Activated CD8-positive, alpha-beta memory T cell treated with anti-CD3 and anti-CD28 coated beads, Interleukin-2, amount 50 U/mL, for 4 hours (primary cell): Measurements from ENCODE around the gene PPFIA1.

Source experiments
- DNase-seq: peaks from one replicate; pipeline ENCODE4 v3.0.0-alpha.2; 2020

Gene PPFIA1

DNA sequence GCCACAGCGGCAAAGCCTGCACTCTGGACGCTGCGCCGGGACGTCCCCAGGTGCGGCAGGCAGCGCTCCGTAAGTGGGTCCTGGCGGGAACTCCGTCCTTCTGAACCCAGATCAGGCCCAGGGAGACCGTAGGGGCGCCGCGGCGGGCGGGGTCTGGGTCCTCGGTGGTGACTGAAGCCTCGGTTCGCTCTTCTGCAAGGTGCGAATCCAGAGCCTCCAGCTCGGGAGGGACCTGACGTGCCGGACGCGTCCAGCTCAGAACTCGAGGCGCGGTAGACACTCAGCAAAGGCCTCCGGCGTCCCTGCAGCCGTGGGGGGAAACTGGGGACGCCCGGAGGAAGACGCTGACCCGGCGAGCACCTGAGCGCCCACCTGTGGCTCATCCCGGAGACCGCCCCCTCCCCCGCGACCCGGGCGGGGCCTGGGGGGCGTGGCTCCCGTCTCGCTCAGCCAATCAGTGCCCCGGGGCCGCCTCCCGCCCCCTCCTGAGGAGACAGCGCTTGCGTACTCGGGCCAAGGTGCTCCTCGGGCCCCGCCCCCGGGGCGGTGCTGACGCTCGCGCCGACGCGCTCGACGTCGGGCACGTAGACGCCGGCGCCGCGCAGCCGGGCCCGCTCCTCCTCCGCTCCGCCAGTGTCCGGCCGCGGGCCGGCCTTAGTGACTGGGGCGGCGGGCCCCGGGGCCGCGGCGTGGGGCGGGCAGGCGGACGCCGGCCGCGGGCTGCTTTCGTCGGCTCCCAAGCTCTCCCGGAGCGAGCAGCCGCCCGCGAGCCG lies at the start of gene PPFIA1:
PPFIA1 (plus strand) TSS at position 587 of the 773 bp plus-strand sequence. CDS start 1,483 bp downstream, outside the sequence.
- DNase-seq, result peak; percentile 96

DNA sequence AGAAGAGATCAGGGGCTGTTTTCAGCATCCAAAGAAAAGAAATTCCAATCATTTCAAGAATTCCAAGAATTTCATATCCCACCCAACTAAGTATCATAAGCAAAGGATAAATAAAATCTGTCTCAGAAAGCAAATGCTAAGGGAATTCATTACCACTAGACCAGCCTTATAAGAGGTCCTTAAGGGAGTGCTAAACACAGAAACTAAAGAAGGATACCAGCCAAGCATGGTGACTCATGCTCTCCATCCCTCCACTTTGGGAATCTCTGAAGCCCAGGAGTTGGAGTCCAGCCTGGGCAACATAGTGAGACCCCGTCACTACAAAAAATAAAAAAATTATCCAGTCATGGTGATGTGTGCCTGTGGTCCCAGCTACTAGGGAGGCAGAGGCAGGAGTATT lies 49.6 kb upstream of the PPFIA1 start:
- DNase-seq, result no peak

DNA sequence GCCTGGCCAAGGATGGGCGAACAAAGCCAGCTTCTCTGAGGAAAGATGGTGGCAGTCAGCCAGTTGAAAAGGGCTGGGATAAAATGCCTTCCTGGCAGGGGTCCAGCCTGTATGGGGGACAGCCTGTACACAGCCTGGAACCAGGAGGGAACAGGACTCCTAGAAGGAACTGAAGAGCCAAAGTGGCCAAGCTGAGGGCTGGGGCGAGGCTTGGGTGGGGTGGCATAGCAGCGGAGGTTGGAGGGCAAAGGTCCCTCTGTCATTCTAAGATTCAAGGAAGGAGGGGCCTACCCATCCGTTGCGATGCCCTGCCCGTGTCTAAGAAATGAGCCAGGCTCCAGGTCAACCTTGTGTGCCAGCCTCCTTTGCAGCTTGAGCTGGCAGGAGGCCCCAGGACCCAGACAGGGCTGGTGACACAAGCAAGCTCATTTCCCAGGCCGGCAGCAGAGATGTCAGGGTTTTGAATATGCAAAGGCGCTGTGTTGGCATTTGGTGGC lies 44.8 kb upstream of the PPFIA1 start:
- no peak for DNase-seq

DNA sequence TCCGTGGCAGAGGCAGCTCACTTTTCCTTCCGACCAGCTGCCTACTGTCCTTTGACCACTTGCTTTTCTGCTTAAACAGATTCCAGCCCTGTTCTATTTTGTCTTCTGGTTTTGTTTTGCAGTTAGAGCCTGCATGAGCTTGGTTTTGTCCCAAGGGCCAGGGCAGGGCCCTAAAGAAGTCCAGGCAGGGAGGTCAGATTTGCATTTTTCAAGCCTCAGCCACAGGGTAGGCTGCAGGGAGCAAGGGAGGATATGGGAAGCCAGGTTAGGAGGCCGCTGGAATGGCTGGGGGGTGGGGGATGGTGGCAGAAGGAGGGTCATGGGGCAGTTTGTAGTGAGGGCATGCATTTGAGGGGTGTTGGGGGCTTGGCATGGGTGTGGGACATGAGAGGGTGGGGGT lies 44.3 kb upstream of the PPFIA1 start:
- no peak for DNase-seq

DNA sequence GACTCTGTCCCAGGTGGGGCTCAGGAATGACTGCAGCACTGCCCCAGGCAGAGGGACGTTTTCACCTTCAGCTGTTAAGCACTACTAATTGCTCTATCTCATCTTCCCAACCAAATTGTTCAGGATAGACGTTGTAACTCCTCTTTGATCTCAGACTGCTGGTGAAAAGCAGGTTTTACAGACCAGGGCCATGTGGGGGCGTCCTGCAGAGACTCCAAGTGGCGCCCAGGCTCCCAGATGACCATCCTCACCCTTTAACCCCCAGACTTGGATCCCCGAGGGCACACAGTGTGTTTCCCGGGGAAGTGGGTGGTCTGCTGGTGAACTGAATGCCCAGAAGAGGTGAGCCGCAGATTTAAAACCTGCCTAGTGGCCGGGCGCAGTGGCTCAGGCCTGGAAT lies 43.5 kb upstream of the PPFIA1 start:
- no peak for DNase-seq

DNA sequence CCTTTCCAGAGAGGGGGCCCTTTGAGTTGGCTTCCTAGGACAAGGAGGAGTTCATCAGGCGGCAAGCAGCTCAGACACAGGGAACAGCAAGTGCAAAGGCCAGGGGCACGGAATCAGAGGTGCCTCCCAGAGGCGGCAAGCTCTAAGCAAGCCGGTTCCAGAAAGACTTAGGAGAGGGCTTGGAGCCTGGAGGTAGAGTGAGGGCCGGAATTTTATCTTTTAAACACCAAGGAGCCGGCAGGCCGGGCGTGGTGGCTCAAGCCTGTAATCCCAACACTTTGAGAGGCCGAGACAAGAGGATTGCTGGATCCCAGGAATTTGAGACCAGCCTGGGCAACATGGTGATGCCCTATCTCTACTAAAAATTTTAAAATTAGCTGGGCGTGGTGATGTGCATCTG lies 40.8 kb upstream of the PPFIA1 start:
- DNase-seq, result no peak

DNA sequence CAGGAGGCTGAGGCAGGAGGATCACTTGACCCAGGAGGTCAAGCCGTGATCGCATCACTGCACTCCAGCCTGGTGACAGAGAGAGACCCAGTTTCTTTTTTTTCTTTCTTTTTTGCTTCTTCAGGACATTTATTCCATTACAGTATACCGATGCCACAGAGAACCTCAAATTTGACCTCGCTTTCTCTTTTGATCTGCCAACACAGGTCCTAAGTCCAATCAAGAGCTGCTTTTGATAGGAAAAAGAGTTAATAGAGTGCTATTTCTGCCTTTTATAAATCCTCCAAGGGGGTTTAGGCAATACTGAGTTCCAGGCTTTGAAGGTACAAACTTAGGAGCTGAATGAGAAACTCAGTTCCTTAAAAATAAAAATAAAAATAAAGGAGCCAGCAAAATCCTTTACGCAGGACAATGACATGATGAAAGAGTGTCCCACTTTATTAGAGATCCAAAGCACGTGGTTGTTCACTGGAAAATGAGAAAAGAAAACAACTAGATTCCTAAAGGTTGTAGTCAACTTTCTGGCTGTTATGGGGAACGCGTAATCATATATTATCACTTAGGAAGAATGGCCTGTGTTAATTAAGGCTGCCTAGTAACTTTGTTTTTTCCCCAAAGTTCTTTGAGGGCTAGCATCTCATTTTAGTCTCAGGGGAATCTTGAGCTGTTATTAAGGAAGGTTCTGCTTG lies 40.2 kb upstream of the PPFIA1 start:
- DNase-seq, result no peak

DNA sequence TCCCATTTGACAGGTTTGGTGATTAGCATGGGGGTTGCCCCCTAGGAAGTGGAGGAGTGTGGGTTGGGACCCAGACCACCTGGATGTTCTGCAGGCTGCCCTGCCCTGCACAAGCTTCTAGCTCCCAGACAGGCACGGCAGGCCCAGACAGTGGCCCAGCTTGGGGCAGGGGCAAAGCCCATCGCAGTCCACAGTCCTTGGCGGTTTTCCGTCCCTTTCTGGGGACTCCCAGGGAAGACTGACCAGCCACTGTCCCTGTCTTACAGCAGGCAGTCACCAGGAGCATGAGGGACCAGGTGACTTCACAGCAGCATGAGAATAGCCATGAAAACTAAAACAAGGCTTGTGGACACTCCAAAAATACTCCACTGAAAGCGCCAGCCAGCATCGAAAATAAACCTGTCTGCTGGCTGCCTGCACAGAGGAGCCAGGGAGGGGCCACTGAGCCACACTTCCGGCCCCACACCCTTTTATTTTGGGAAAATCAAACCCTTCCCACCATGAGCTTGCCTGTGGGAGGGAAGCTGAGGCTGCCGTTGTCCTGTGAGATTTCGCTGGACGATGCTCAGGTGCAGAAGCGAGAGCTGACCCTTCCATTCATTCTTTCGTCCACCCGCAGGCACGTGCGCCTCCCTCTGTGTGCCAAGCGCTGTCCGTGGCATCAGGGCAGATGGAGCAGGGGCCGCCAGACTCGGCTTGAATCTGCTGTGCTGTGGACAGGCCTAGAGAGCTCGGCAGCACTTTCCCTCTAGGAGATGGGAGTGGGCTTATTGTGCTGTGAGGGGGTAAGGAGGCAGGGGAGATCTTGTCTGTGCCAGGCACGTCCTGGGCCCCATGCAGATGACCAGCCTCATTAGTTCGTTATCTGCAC lies 39.4 kb upstream of the PPFIA1 start:
- no peak for DNase-seq

DNA sequence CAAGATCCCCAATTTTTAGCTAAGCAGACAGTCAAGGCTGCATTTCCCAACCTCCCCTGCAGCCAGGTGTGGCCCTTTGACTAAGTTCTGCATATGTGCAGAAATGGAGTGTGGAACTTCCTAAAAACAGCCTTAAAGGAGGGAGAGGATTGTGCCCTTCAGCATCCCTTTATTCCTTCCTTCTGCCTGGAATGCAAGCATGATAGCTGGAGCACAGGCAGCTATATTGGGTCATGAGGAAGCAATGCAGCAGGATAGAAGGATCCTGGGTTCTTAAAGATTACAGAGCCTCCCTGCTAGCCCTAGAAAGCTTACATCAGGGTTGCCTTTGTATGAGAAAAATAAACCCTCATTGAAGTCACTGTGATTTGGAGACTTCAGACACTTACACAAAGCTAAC lies 37.5 kb upstream of the PPFIA1 start:
- no peak for DNase-seq

DNA sequence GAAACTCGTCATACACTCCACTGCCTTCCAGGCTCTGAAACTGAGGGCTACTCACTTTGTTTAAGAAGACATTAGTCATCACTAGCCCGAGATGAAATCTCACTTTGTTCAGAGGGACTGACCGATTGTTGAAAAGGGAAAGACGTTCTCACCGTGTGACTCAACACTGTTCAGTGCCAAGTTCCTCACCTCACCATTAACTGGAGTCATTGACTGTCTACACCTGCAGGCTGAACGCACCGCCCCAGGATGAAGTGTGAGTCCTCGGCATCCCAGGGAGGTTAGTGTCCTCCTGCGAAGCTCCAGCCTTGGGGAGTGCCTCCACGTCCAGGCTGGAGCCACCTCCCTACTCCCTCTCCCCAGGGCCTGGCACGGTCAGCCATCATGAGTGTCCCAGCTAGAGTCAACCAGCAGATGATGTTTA lies 37.0 kb upstream of the PPFIA1 start:
- DNase-seq, result no peak

DNA sequence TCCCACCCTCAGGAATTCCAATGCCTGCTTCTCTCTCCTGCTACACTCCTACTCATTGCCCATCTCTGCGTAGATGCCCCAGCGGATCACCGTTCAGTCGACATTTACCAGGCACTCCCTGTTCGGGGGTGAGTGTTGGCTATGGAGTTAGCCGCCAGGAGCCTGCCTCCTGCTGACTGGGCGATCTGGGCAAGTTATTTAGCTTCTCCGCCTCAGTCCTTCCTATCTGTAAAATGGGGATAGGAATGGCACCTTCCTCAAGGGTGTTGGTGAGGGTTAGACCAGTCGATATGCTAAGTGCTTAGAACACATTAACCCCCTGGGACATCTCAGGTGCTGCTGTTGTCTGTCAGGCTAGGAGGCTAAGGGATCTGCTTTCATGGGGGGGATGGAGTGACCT lies 36.5 kb upstream of the PPFIA1 start:
- DNase-seq, result no peak

DNA sequence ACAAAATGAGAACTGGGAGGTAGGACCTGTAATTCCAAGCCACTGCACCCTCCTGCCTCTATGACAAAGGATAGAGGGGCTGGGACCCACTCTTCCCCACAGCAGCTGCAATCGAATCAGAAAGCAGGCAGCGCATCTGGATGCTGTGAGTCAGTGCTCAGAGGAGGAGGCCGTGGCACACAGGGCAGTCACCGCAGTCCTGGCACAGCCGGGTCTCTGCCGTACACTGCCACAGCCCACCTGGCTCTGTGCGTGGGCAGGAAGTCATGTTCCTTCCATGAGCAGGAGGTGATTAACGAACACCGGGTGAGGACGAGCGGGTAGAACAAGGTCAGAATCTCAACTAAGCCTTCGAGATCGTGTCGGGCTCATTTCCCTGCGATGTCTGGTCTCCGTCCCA lies 30.2 kb upstream of the PPFIA1 start:
- DNase-seq, result no peak

DNA sequence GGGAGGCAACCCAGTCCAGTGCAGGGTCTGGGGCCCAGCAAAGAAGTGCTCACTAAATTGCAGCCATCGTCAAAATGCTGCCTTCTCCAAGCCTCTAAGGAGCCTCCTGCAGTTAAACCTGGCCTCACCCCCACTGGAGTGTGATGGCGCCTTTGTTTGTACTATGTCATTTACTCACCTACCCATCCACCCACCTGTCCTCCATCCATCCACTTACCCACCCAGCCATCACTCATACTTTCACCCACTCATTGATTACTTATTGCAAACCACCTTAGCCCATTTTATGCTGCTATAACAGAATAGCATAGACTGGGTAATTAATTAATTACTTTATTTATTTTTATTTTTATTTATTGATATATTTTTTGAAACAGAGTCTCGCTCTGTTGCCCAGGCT lies 28.8 kb upstream of the PPFIA1 start:
- no peak for DNase-seq

DNA sequence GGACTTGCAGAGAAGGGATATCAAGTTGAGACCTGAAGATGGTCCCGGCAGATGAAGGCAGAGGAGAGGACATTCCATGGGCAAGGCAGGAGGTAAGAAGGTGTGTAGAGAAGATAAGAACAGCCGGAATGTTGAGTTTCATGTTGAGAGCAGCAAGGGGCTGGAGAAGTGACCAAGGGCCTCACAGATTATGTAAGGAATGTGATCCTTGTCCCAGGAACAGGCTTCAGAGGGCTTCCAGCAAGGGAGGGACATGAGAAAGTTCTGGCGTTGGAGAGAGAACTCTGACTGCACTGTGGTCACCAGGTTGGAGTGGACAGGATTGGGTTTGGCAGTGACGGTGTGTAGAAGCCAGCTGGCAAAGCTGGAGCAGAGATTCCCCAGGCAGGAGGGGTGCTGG lies 27.6 kb upstream of the PPFIA1 start:
- DNase-seq, result no peak

DNA sequence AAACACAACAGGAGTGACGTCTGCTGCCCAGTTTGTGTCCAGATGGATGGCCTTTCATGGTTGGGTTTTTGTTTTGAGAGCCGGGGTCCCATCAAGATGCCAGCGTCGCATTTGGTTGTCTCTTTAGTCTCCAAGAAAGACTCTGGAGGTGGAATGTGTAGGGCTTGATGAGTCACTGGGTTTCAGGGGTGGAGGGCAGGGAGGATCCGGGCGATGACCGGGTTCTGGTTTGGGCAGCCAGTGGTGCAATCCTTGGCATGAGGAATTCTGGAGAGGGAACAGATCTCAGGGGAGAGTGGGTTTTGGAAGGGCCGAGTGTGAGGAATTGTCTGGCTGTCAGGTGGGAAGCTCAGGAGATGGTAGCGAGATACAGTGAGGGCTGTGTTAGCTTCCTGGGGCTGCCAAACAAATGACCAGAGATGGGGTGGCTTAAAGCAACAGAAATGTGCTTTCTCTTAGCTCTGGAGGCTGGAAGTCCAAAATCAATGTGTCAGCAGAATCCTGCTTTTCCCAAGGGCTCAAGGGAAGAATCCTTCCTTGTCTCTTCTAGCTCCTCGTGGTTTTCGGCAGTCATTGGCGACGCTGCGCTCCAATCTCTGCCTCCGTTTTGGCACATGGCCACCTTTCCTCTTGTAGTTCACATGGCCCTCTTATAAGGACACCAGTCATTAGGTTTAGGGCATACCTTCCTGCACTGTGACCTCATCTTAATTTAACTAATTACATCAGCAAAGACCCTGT lies 26.4 kb upstream of the PPFIA1 start:
- DNase-seq, result no peak

DNA sequence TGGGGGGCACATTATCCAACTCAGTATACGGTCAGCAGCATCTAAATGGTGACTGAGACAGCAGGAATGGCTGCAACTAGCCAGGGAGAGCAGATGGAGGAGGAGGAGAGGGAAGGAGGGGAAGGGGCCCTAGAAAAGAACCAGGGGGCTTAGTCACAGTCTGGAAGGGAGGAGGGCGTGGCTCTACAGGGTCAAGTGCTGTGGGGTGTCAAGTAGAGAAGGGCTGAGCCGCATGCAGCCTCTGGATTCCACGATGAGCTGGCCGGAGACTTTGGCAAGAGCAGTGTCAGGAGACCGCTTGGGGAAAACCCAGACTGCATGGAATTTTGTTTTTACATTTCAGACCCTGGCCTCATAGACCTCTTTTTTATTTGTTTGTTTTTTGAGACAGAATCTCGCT lies 25.8 kb upstream of the PPFIA1 start:
- no peak for DNase-seq

DNA sequence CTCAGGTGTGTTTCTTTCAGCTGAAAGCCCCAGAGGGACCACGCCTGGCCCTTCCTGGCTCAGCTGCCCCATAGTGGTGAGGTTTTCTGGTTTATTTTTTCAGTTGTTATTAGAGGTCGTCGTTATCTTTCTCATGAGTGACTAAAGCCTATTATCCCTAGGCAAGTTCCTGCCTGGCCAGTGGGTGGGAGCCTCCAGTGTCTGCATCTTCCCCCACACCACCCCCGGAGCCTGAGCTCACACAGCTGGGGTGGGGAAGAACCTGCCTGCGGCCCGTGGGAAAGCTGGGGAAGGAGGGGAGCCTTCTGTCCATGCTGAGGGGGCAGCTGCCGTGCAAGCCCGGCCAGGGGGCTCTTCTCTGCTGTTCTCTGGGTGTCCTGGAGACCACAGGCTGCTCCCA lies 24.3 kb upstream of the PPFIA1 start:
- DNase-seq, result no peak

DNA sequence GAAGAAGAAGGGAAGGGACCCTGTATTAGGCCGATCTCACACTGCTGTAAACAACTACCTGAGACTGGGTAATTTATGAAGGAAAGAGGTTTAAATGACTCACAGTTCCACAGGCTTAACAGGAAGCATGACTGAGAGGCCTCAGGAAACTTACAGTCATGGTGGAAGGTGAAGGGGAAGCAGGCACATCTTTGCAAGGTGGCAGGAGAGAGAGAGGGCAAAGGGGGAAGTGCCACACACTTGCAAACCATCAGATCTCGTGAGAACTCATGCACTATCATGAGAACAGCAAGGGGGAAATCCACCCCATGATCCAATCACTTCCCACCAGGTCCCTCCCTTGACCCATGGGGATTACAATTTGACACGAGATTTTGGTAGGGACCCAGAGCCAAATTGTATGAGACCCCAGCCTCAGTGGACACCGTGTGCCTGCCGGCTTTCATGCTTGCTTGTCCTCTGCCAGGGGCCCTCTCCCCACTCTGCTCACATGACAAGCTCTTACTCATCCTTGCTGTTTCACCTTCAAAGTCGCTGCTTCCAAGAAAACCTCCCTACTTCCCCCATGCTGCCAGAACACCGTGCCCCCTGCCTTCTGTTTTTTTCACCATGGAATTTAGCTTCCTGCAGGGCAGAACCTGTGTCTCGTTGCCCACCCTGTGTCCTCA lies 23.3 kb upstream of the PPFIA1 start:
- DNase-seq, result no peak

DNA sequence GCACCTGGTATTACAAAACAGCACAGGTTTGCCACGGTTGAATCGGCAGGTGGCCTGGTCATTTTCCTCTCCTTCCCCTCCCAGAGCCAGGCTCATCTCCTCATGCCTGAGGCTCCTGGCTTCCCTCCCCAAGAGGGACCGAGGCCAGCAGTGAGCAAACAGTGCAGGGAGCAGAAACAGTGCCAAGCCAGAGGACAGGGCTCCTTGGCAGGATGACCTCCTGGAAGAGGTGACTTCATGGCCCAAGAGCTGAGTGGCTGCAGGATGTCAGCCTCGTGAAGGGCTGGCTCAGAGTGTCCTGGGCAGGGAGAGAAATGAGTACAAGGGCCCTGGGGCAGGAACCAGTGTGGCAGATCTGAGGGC lies 22.8 kb upstream of the PPFIA1 start:
- DNase-seq, result no peak

DNA sequence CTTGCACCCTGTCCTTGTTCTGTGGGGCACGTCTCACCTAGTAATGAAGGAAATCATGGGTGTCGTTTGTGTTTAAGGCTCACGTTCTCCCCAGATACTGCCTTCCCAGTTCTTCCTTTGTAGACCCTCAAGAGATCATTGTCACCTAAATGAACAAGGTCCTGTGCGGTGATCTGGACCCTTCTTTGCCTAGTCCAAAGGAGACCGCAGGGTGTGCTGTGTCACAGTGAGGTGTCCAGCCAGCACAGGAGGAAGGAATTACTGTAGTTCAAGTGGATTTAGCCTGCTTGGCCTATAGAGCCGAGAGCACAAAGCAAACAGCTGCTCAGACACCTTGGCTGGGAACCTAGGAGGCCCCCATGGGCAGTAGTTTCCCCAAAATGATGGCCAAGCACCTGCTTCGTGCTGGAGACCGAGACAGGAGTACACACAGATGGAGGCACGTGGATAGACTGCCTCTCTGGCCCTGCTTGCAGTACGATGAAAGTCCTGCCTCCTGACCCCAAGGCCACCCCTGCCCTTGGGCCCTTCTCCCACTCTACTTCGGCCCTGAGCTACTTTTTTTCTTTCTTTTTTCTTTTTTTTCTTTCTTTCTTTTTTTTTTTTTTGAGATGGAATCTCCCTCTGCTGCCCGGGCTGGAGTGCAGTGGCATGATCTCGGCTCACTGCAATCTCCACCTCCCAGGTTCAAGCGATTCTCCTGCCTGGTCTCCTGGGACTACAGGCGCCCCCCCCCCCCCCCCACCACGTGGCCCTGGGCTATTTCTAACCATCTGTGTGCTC lies 19.4 kb upstream of the PPFIA1 start:
- DNase-seq, result no peak

DNA sequence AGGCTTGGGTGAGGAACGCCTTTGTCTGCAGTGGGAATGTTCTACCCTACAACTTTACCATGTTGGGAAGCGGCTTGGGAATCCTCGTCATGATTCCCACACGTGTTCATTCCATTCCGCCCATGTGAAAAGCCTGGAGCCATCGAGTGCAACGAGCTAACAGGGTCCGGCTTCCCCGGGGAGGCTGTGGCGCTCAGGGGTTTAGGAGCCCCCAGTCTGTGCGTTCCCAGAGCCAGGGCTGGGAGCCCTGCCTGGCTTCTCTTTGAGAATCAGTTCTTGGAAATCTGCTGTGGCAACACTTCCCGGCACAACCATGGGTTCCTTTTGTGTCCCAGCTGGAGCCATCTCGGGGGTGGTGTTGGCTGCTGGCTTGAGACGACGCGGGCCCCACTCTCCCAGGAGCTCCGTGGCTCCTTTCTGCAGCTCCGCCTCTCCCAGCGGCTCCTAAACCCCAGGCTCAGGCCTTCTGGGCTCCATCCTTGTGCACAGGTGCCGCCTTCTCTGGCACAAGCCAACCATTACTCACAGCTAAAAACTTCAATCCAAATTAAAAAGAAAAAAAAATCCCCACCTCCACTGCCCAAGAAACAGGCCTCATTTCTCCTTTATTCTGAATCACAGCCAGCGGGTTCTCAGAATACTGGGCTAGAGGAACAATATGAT lies 18.7 kb upstream of the PPFIA1 start:
- DNase-seq, result no peak
